Panc1 (cell line): ENCODE results near the gene TIMM13. TPM values are rescaled to one million over a fixed set of nuclear protein-coding genes. Genes with fewer than 3 reads are reported as not detected.

ENCODE experiments used
- ATAC-seq: fragments of 200-7000 bp; cut with Tn5 transposase; 2 replicates; pipeline ENCODE4 v1.9.1; 2020; ENCODE audit warnings: mild to moderate bottlenecking, moderate library complexity
- Bru-seq: library from RNA; stranded (reverse); fragments of 400-500 nt; gene quantifications from one replicate; lab custom pipeline; 2021; lab: Mats Ljungman, UMichigan
- BruChase-seq, 2 experiments: library from RNA; stranded (reverse); fragments of 400-500 nt; gene quantifications; one replicate each; lab custom pipeline; 2021; lab: Mats Ljungman, UMichigan
- BruUV-seq: library from RNA; stranded (reverse); fragments of 400-500 nt; replicated peaks from 2 replicates; lab custom pipeline; 2021; lab: Mats Ljungman, UMichigan
- CTCF ChIA-PET: fragments of 300-600 bp; sonication (Branson Sonifier 250); formaldehyde crosslinking; loops from one replicate; lab custom pipeline; 2022; ENCODE audit warnings: antibody characterized with exemption; lab: Charles Lee
- POLR2A ChIA-PET: fragments of 300-600 bp; sonication (Branson Sonifier 250); formaldehyde crosslinking; loops from one replicate; lab custom pipeline; 2022; ENCODE audit warnings: antibody characterized with exemption; lab: Charles Lee
- DNase-seq: peaks from one replicate; pipeline ENCODE4 v3.0.0-alpha.2; 2010; ENCODE audit warnings: low read depth, low spot score
- H3K27ac ChIP-seq: 2 replicates; pipeline ENCODE4 v1.5.1; 2011; ENCODE audit warnings: mild to moderate bottlenecking, low read length, inconsistent platforms
- H3K27me3 ChIP-seq: fragments of 200-500 bp; sonication (Bioruptor generic); 2 replicates; pipeline ENCODE4 v1.6.0; 2014; ENCODE audit warnings: low read length, inconsistent platforms; ENCODE audit not compliant: control insufficient read depth, insufficient read depth
- H3K36me3 ChIP-seq: fragments of 200-500 bp; sonication (Bioruptor generic); 2 replicates; pipeline ENCODE4 v1.5.1; 2014; ENCODE audit warnings: inconsistent platforms, mild to moderate bottlenecking, low read length, moderate library complexity; ENCODE audit not compliant: control insufficient read depth, insufficient read depth
- H3K4me1 ChIP-seq: 2 replicates; pipeline ENCODE4 v1.5.1; 2011; ENCODE audit warnings: inconsistent platforms, mild to moderate bottlenecking, low read length, moderate library complexity; ENCODE audit not compliant: control insufficient read depth, insufficient read depth
- H3K4me3 ChIP-seq, 2 experiments: 2 replicates each; pipeline ENCODE4 v1.5.1; 2011 to 2012; ENCODE audit warnings: low read depth in 2 of 2, low read length in 2 of 2, mild to moderate bottlenecking in 2 of 2, inconsistent platforms in 1 of 2, moderate library complexity in 1 of 2
- H3K9me3 ChIP-seq: fragments of 200-500 bp; sonication (Bioruptor generic); 2 replicates; pipeline ENCODE4 v1.5.1; 2014; ENCODE audit warnings: low read depth, mild to moderate bottlenecking, inconsistent platforms, low read length, moderate library complexity; ENCODE audit not compliant: control insufficient read depth, insufficient read depth
- POLR2AphosphoS5 ChIP-seq: IDR thresholded peaks from 2 replicates; pipeline ENCODE4 v1.6.1; 2012; ENCODE audit warnings: mild to moderate bottlenecking, low read depth, low read length, moderate library complexity
- REST ChIP-seq, 2 experiments: IDR thresholded peaks; 2 replicates each; pipeline ENCODE4 v1.6.1; 2011 to 2012; ENCODE audit warnings: low read depth in 2 of 2, control low read depth in 1 of 2, low read length in 1 of 2, mild to moderate bottlenecking in 1 of 2, moderate library complexity in 1 of 2; ENCODE audit not compliant: insufficient read depth in 1 of 2
- SIN3A ChIP-seq: IDR thresholded peaks from 2 replicates; pipeline ENCODE4 v1.6.1; 2012; ENCODE audit warnings: low read depth, mild to moderate bottlenecking, low read length, moderate library complexity, borderline replicate concordance; ENCODE audit not compliant: insufficient read depth
- TCF7L2 ChIP-seq: IDR thresholded peaks from 2 replicates; pipeline ENCODE4 v1.6.1; 2011; ENCODE audit warnings: mild to moderate bottlenecking, low read depth, low read length, inconsistent platforms
- in situ Hi-C: cut with HindIII; loops from 2 replicates; pipeline ENCODE4 v1.10.0; 2016; ENCODE audit warnings: low sequenced_read_pairs, low pct_unique_long_range_greater_than_20kb
- intact Hi-C: fragments of 100-400 bp; cut with micrococcal nuclease; formaldehyde crosslinking; loops from one replicate; pipeline ENCODE4 v1.10.0; 2022; ENCODE audit not compliant: unreplicated experiment
- long read RNA-seq: library from polyadenylated mRNA; unstranded; transcript quantifications from one replicate; pipeline ENCODE4 v2.0.0, GENCODE V29; 2021; ENCODE audit not compliant: unreplicated experiment
- polyA plus RNA-seq: library from polyadenylated mRNA; unstranded; fragments of >200 nt; gene quantifications from one replicate; pipeline ENCODE4 v1.2.1, GENCODE V29; 2012; ENCODE audit warnings: missing spikeins; ENCODE audit not compliant: insufficient read length
- total RNA-seq: library from RNA; stranded (reverse); gene quantifications from one replicate; pipeline ENCODE4 v1.2.1, GENCODE V29; 2021; ENCODE audit not compliant: unreplicated experiment
- TF ChIP-seq, protein P1 (sequence below): fragments of 450-650 bp; IDR thresholded peaks from 2 replicates; pipeline ENCODE4 v1.5.1; 2017; ENCODE audit warnings: mild to moderate bottlenecking

The TIMM13 gene
- total RNA-seq, result 128 TPM
- polyA plus RNA-seq, result 172 TPM
- Bru-seq, nascent RNA, result percentile 78 among the genes with signal in this experiment
- percentile 87 among the genes with signal in this experiment for BruChase-seq, experiment 1, labeled RNA remaining after a 2-hour chase
- percentile 92 among the genes with signal in this experiment for BruChase-seq, experiment 2, labeled RNA remaining after a 6-hour chase
- long read RNA-seq, transcript TIMM13-201 (3 exons, 1,973 nt), result major isoform, 93 of 116 reads
- long read RNA-seq, partial matches to known transcripts, result 23 of 116 reads
- long read RNA-seq, other reads (novel, unspliced or antisense), result 0 of 116 reads

DNA sequence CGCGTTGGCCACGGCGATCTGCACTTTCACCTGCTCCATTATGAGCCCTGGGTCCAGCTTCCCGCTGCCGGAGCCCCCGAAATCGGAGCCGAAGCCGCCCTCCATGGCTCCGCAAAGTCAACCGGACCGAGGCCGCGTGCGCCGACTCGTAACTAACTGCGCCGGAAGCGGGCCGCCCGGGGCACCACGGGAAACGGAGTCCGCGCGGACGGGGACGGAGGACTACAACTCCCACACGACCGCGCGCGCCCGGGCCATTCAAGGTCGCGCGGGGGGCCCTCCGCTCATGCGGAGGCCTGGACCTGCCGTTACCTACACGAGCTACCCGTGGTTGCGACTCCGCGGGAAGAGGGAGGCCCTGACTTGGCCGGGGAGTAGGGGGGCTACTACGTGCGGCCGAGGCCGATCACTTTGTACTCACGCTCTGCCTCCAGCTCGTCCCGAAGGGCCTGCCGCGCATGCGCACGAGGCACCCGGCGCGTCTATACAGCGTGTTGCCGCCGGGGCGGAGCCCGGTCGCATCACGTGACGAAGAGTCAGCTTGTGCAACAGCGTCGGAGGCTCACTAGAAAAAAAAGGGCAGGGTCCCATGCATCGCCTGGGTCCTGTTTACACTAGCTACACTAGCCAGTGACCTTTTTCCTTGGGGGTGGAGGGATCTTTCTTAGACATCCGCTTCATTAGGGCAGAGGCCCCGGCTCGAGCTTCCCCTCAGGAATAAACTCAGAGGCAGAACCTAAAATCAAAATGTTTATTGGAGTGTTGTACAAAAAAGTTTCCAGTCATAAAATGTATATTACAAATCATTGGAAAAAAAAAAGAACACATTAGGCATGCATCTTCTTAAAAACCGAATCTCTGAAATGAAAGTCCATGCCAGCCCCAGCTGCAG is at the start of gene TIMM13:
TIMM13 (minus strand) TSS at position 158 of the 892 bp plus-strand sequence; CDS start at position 105, 53 bp downstream.
- Histone ChIP-seq H3K36me3 (peaks cover 2% of the 10 kb centered on the region; the same call in 1 of the 2 replicates), H3K27me3 (no peaks in the 10 kb centered on the region), H3K4me1 (peaks cover 10% of the 10 kb centered on the region; the same call in 1 of the 2 replicates), H3K27ac (peak within 1 kb of the TSS; percentile 85), H3K9me3 (no peaks in the 10 kb centered on the region), H3K4me3 (peak within 1 kb of the TSS; percentile 76 to 80)
- no TSS peak for BruUV-seq
- TF ChIP-seq SIN3A, result peak; percentile 16; the same call in 1 of the 2 replicates
- TF ChIP-seq, protein P1, sequence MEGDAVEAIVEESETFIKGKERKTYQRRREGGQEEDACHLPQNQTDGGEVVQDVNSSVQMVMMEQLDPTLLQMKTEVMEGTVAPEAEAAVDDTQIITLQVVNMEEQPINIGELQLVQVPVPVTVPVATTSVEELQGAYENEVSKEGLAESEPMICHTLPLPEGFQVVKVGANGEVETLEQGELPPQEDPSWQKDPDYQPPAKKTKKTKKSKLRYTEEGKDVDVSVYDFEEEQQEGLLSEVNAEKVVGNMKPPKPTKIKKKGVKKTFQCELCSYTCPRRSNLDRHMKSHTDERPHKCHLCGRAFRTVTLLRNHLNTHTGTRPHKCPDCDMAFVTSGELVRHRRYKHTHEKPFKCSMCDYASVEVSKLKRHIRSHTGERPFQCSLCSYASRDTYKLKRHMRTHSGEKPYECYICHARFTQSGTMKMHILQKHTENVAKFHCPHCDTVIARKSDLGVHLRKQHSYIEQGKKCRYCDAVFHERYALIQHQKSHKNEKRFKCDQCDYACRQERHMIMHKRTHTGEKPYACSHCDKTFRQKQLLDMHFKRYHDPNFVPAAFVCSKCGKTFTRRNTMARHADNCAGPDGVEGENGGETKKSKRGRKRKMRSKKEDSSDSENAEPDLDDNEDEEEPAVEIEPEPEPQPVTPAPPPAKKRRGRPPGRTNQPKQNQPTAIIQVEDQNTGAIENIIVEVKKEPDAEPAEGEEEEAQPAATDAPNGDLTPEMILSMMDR, result no peak
- no peak for TF ChIP-seq REST (IDR thresholded peaks at IDR 0.05; ENCODE audit: insufficient read depth in 1 of 2, low read depth in 2 of 2, low read length in 1 of 2)
- TF ChIP-seq POLR2AphosphoS5, result peak; percentile 90
- TF ChIP-seq TCF7L2, result no peak
- intact Hi-C loops, result no loop called here
- DNase-seq, result peak; percentile 80
- ATAC-seq, result peak; percentile 89
- in situ Hi-C loops, result no loop called here
- ChIA-PET POLR2A (interaction anchor here (0.7 kb wide), 1 partner anchor 285 kb away, joined by 3 read pairs; no protein-coding TSS in a partner anchor), CTCF (no interaction called here)

DNA sequence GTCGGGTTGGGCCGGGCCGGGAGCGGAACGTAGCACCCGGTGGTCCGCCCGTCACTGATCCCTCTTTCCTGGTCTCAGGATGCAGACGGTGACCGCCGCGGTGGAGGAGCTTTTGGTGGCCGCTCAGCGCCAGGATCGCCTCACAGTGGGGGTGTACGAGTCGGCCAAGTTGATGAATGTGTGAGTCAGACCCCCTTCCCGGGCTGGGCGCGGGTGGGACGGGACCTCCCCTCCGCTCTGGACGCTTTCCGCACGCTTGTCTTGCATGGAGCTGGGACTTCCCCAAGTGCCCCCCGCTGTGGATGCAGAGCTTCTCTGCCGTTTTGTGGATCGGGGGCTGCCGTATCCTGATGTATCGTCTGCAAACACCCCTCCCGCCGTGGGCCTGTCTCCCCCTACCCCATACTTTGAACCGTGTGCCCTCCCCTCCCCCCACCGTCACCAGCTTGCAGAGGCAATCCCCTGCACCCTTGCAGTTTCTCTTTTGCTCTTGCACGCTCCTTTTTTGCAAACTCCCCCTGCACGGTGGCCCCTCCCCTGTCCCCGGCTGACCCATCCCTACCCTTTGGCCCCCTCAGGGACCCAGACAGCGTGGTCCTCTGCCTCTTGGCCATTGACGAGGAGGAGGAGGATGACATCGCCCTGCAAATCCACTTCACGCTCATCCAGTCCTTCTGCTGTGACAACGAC is 49.2 kb upstream of the TIMM13 start:
- Histone ChIP-seq H3K27me3 (no peaks in the 10 kb centered on the region), H3K9me3 (no peaks in the 10 kb centered on the region), H3K27ac (peak overlapping the region; percentile 87), H3K4me3 (peak overlapping the region; percentile 82 to 94), H3K36me3 (peaks cover 3% of the 10 kb centered on the region), H3K4me1 (peaks cover 7% of the 10 kb centered on the region)
- BruUV-seq, result TSS peak; percentile 99
- TF ChIP-seq SIN3A (no peak), TCF7L2 (no peak), POLR2AphosphoS5 (no peak), REST (IDR thresholded peaks at IDR 0.05; ENCODE audit: insufficient read depth in 1 of 2, low read depth in 2 of 2, low read length in 1 of 2) (no peak)
- TF ChIP-seq, protein P1, result no peak
- intact Hi-C loops (loop anchor here (10.0 kb wide), 1 partner anchor 68 kb away; no protein-coding TSS in a partner anchor), in situ Hi-C loops (no loop called here)
- CTCF ChIA-PET, result interaction anchor here (0.6 to 1.0 kb wide), 4 partner anchors 18 to 160 kb away, joined by 3 to 5 read pairs (median 4); no protein-coding TSS in a partner anchor
- POLR2A ChIA-PET, result interaction anchor here (0.6 to 1.6 kb wide), 13 partner anchors 20 to 307 kb away, joined by 3 to 17 read pairs (median 5); partner anchors contain the start of gene SGTA
- ATAC-seq, result peak; percentile 19
- DNase-seq, result no peak
